Mucosa of gallbladder (tissue), 1 donor: ENCODE results near the gene ZNF117. TPM values are rescaled to one million over a fixed set of nuclear protein-coding genes. Genes with fewer than 3 reads are reported as not detected.
"Not testable (repeated sequence)": the region's sequence is repeated elsewhere in the genome, so short reads cannot be mapped to it uniquely, and the experiment has no call there.

ENCODE experiments used
- DNase-seq: peaks from one replicate; pipeline ENCODE4 v3.0.0-alpha.2; 2020; ENCODE audit warnings: low spot score
- total RNA-seq: library from RNA; stranded (reverse); gene quantifications from one replicate; pipeline ENCODE4 v1.2.1, GENCODE V29; 2021
- donor health status: DM: no; HTN: no; CAD: no.

The ZNF117 gene
- 31.6 TPM for total RNA-seq

DNA sequence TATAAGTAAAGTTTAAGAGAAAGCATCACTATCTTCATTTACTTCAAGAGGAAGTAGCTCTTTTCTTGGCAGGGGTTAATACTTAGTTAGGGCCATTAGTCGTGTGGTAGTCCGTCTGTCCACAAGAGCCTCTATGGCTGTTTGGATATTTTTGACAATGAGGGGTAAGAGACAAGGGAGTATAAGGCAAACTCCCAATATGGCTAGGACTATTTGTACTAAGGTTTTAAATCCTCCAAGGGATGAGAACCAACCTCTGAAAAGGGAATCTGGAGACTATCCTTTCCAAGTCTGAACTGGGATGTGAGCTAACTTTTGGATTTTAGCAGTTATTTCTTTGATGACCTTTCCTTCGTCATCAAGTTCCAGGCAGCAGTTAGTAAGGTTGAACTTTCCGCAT, at the start of gene ZNF117:
Gene ZNF117, minus strand, starts transcription at position 101 of the 400 bp plus-strand sequence.
- no peak for DNase-seq

DNA sequence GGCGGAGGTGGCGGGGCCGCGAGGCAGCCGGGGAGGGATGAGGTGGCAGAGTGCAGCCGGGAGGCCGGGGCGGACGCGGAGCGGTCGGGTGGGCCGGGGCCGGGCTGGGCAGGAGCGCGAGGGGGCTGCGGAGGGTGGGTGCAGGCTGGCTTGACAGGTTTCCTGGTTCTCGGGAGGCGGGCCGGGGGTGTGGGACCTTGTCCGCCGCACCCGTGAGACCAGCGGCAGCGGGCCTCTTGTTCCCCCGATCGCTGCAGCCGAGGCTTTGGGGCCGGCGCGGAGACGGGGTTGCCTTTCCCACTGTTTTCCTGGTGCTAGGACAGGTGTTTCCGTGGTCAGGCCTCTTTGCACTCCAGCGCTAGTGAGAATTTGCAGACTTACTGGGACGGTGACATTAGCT, 47.9 kb upstream of the ZNF117 start:
- DNase-seq, result peak; percentile 24

DNA sequence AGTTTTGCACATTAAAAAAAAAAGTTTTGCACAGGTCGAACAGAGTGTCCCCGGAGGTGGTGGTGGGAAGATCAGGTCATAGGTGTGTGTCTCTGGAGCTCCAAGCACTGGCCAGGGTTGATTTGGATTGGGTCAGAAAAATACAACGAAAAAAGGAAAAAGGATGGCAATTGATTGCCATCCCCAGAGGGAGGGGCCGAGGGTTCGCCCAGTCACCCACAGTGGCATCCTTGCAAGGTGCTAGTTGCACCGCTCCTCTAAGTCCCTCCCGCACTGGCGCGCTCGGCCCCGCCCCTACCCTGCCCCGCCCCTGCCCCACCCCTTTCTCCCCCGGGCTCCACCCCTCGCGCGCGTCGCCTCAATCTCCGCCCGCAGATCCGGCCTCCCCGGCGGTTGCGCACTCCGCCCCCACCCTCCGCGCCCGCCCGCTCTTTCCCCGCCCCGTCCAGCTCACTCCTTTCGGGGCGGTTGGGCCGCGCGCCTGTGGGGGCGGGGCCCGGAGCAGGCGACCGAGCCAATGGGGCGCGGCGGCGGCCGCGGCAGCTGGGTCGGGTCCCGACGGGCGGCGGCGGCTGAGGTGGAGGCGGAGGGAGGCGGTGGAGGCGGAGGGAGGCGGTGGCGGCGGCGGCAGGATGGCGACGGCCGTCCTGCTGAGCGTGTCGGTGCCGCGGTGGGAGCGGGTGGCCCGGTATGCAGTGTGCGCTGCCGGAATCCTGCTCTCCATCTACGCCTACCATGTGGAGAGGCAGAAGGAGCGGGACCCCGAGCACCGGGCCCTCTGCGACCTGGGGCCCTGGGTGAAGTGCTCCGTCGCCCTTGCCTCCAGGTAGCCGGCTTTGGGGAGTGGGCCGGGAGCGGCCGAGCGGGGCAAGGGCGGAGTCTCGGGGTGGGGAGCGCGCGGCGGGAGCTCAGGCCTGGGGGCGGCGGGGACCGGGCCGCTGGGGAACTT, 47.2 kb upstream of the ZNF117 start:
- peak; percentile 94 for DNase-seq

DNA sequence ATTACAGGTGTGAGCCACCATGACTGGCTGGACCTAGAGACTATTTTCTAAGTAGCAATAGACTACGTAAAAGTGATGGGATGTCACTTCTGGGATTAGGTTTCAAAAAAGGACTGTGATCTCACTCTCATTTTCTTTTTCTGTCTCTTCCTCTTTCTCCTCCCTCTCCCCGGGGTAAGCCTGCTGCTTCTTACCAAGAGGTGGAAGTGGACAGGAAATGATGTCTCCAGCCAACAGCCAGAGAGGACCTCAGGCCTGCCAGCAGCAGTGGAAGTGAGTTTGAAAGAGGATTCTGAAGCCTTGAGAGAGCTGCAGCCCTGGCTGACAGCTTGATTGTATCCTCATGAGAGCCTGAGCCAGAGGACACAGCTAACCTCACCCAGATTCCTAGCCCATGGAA, 45.7 kb upstream of the ZNF117 start:
- not testable (repeated sequence) for DNase-seq

DNA sequence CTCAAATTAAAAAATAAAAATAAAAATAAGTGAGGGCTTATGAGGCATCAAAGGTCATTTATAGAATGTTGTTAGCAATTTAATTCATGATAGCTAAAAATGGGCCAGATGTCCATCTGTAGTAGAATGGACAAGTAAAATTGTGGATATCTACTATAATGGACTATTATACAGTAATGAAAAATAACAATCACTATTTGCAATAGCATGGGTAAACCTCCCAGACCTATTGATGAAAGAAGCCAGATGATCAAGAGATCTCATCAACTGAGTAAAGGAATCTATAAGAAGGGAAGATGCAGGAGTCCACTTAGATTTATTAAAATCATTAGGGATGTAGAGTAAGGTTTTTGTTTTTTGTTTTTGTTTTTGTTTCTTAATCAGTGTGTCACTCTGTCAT, 44.6 kb upstream of the ZNF117 start:
- not testable (repeated sequence) for DNase-seq

DNA sequence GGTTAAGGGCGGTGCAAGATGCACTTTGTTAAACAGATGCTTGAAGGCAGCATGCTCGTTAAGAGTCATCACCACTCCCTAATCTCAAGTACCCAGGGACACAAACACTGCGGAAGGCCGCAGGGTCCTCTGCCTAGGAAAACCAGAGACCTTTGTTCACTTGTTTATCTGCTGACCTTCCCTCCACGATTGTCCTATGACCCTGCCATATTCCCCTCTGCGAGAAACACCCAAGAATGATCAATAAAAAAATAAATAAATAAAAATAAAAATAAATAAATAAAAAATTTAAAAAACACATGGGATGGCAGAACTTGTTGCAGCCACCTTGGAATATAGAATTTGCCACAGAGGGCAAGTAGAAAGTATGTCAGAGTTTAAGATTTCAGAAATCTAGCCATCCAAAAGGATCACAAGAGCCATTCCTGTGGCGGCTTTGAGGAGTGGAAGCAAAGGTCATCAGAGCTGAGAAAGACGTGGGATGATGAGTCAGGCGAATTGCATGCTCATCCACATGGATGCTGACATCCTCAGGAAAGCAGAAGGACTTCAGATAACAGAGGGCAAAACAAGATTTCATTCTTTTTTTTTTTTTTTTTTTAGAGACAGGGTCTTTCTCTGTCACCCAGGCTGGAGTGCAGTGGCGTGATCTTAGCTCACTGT, 43.4 kb upstream of the ZNF117 start:
- not testable (repeated sequence) for DNase-seq

DNA sequence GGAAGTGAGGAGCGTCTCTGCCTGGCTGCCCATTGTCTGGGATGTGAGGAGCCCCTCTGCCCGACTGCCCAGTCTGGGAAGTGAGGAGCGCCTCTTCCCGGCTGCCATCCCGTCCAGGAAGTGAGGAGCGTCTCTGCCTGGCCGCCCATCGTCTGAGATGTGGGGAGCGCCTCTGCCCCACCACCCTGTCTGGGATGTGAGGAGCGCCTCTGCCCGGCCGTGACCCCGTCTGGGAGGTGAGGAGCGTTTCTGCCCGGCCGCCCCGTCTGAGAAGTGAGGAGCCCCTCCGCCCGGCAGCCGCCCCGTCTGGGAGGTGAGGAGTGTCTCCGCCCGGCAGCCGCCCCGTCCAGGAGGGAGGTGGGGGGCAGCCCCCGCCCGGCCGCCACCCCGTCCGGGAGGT, 42.6 kb upstream of the ZNF117 start:
- not testable (repeated sequence) for DNase-seq

DNA sequence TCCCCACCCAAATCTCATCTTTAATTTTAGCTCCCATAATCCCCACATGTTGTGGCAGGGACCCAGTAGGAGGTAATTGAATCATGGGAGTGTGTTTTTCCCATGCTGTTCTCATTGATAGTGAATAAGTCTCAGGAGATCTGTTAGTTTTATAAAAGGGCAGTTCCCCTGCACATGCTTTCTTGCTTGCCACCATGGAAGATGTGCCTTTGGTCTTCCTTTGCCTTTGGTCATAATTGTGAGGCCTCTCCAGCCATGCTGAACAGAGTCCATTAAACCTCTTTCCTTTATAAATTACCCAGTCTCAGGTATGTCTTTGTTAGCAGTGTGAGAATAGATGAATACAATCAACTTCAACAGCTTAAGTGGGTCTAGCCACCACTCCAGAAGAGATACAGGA, 34.2 kb upstream of the ZNF117 start:
- DNase-seq, result not testable (repeated sequence)

DNA sequence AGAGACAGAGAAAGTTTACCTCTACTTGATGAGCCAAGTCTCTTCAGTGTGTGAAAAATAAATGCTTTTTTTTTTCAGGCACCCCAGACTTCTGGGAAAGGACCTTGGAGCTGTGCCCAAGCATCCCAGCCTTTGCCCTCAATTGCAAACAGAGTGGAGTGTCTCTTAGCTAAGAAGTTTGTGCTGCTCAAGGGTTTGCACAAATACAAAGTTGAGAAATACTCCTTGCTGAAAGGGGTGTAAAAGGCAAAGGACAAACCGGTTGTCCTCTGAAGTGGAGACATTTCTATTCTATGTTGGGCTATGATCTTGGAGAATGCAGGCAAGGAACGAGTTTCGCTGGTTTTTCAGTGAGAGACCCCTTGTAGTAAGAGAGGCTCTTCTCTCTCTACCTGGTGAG, 30.1 kb upstream of the ZNF117 start:
- DNase-seq, result peak; percentile 55

DNA sequence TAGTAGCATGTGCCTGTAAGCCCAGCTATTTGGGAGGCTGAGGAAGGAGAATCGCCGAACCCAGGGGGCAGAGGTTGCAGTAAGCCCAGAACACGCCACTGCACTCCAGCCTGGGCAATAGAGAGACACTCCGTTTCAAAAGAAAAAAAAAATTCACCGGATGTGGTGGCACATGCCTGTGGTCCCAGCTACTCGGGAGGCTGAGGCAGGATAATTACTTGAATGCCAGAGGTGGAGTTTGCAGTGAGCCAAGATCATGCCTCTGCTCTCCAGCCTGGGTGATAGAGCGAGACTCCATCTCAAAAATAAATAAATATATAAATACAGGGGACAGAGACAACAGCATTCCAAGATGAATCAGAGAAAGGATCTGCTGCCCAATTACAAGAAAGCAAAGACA, 19.0 kb upstream of the ZNF117 start:
- DNase-seq, result not testable (repeated sequence)

DNA sequence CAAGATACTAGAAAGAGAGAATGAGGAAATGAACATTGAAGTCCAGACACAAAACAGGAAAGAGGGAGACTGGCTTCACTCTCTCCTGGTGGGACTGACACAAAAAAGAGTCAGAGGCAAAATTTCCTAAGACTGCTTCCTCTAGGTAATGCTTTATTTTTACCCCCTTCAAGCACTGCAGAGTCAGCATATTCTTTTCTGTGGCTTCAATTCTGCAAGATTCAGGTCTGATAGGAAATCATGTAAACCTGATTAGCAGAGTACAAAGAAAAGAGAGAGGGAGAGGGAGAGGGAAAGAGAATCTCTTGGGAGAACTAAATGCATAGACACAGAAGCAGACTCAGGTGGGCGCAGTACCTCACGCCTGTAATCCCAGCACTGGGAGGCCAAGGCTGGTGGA, 18.6 kb upstream of the ZNF117 start:
- not testable (repeated sequence) for DNase-seq

DNA sequence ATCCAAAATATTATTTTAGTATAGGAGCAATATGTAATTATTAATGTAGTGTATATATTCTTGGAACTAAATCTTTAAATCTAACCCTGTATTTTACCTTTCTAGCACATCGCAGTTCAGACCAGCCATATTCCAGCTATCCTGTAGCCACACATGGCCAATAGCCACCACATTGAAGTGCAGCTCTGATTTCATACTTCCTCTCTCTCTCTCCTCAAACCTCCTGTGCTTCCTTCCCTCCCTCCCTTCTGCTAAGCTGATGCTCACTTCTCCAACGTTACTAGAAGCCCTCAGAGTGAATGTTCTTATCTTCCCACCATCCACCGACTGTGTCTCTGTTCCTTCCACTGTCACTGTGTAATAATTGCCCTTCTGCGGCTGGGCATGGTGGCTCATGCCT, 16.2 kb upstream of the ZNF117 start:
- DNase-seq, result not testable (repeated sequence)

DNA sequence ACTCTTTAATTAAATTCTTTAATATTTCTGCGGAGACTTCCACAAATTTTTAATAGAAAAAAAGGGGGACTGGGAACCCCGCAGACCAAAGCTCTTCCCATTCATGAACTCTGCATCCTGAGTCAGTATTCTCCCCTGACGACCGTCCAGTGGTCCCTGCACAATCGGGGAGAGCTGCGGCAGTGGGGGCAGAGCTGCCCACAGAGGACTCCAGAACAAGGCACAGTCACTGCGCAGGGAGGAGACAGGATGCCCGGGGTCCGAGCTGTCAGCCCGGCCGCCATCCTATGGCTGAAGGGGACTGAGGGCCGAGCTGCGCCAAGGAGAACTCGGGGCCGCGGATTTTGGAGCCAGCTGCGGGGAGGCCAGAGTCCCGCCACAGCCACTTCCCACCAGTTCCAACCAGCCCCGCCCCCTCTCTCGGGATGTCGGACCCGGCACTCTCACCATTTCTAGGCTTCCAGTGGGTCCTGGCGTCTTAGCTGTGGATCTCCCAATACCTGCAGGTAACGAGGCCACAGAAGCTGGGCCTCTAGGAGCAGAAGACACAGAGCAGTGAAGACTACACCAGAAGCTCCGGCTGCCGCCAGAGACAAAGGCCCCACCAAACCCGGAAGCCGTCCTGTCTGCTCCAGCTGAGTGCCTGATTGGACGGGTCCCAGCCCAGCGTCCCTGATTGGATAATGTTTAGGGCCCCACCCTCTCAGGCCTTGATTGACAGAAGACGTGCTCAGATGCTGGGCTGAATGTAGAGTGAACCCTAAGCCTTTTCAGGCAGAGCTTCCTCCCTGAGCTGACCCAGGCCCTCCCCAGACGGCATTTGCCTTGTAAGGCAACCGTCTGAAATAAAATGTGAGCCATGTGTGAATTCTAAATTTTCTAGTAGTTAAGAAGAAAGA, 15.5 kb upstream of the ZNF117 start, which contains the start of gene ERV3-1:
Gene ERV3-1, minus strand, starts transcription at position 594 of the 899 bp plus-strand sequence. CDS start 13,661 bp downstream, outside the sequence.
- DNase-seq, result peak; percentile 98

DNA sequence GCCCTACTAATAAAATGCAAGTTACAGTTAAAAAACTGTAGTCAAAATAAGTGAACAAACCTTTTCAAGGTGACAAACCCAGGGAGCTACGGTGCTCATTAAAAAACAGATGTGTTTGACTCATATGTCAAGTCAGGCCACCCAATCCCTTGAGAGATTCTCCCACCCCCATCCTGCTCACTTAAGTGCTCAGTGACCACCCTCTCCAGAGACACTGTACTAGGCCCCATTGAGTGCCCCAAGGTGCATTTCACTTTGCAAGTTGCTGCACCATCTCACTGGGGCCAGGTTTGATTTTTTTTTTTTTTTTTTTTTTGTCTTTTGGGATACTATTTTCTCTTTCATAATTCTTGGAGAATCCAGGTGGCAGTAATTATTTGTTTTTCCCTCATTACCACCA, 13.7 kb upstream of the ZNF117 start:
- no peak for DNase-seq

DNA sequence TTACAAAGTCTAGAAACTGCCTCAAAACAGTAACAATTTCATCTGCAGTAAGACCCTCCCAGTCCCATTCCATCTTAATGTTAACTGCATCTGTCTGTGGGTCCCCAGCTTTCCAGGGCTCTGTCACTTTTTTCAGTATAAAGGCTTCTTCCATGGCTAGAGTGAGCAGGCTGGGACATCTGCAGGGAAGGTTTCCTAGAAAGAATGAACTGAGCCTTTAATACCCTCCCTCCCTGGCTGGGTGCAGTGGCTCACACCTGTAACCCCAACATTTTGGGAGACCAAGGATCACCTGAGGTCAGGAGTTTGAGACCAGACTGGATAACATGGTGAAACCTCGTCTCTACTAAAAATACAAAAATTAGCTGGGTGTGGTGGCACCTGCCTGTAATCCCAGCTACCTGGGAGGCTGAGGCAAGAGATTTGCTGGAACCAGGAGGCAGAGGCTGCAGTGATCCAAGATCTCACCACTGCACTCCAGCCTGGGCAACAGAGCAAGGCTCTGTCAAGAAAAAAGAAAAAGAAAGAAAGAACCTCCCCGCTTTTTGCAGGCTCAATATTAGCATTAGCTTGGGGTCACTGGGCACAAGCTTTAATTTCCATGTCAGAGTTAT, 12.2 kb upstream of the ZNF117 start:
- DNase-seq, result no peak

DNA sequence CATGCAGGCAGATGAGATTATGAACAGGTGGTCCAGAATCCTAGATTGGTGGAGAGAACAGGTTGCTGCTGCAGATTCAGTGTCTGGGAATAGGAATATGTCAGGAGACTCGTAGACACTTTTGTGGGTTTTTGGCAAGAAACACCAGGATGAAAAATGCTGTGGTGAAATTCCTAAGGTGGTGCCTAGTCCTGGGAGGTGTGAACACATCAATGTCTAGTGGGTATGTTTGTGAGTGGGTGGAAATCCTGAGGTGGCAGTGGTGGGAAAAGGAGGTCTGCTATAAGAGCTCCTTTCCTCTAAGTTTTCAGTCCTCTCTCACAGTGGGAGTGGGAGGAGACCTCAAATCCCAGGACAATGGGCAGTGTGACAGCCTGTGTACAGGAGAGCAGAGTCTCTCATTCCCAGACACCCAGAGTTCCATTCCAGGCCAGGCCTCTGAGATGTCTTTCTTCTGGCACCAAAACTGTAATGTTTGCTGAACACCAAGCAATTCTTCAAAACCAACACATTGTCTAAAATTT, 10.5 kb upstream of the ZNF117 start:
- no peak for DNase-seq

DNA sequence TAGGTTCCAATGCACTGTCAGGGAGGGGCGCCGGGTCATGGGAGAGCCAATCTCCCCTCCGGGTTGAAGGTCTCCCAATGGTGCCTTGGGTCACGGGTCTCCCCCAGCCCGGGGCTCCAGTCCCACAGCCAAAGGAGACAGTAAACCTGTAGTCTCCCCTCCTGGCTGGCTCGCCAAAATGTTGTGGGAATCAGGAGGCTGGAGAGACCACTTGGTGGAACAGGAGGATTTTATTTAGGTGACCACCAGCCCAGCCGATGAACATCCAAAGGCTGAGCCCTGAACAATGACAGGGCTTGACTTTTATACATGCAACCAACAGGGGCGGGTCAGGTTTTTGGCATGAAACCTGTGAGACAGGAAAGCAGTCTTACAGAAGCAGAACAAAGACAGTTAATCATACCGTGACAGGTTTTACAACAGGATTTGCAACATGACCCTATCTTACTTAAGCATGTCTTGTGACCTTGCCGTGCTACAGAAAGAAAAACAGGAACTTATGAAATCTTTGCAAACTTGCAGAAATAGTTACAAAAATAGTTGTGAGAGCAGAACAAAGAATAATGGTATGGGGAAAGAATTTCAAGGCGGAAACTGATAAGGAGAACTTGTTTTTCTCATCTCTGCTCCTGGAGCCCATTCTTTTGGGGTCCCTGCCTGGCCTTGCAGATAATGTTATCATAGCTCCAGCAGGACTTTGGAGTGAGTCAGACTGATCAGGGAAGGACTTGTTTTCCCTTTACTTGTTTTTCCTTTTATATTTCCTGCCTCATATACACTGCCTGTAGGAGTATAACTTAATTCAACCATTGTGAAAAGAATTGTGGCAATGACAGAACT, 8.5 kb upstream of the ZNF117 start:
- peak; percentile 51 for DNase-seq

DNA sequence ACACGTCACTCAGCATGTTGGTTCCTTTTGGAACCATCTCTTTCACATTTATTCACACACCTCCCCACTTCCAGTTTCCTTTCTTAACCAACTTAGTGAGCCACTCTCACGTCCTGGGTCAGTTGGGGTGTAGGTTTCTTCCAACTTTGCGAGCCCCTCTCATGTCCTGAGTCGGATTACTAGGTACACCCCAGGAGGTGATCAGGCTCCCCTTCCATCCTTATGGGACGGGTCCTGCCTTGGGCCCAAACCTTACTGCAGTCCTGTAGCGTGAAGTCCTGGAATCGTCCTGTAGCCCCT, 8.0 kb upstream of the ZNF117 start:
- DNase-seq, result no peak

DNA sequence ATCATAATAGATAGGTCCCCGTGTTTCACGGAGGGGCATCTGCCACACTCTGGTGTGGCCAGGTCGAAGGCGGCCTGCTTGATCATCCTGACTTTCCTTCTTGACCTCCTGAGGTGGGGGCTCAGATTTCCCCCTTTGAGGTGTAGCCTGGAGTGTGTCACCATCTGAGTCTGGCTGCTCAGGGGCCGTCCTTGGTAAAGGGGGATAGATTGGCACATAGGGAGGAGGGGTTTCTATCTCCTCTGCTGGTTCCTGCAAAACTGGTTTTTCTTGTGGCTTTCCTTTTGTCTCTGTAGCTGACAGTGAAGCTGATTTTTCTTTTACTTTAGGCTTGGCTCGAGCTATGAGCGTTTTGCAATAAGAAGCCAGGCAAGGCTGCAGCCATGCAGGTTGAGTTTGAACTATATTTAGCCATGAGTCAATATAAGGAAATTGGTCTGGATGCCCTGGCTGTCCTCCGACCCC, 7.1 kb upstream of the ZNF117 start:
- peak; percentile 79 for DNase-seq
